ENCODE results near the gene ZFHX3.

Gene ZFHX3

GRCh38 chr16:73067671-73068540, 20.0 kb upstream of the ZFHX3 start:
- no peak for DNase-seq

- no peak for DNase-seq
These were observed 19.2 kb upstream of the ZFHX3 start for GRCh38 chr16:73066927-73067670.

GRCh38 chr16:73066331-73066926, 18.5 kb upstream of the ZFHX3 start:
- no peak for DNase-seq

- no peak for DNase-seq
These were observed 17.9 kb upstream of the ZFHX3 start for GRCh38 chr16:73065632-73066330.

- DNase-seq: no peak
These were observed 17.1 kb upstream of the ZFHX3 start for GRCh38 chr16:73064994-73065545.

GRCh38 chr16:73064212-73064993, 16.5 kb upstream of the ZFHX3 start:
- no peak for DNase-seq

GRCh38 chr16:73063854-73064211, 15.9 kb upstream of the ZFHX3 start:
- DNase-seq: no peak

GRCh38 chr16:73062743-73063733, 15.1 kb upstream of the ZFHX3 start:
- DNase-seq: no peak

GRCh38 chr16:73062001-73062616, 14.2 kb upstream of the ZFHX3 start:
- DNase-seq: no peak

GRCh38 chr16:73060892-73061490, 13.1 kb upstream of the ZFHX3 start:
- no peak for DNase-seq

GRCh38 chr16:73059779-73060615, 12.1 kb upstream of the ZFHX3 start:
- DNase-seq: no peak

- no peak for DNase-seq
These were observed 10.9 kb upstream of the ZFHX3 start for GRCh38 chr16:73058616-73059409.

GRCh38 chr16:73058221-73058615, 10.3 kb upstream of the ZFHX3 start:
- no peak for DNase-seq

- no peak for DNase-seq
These were observed 9.6 kb upstream of the ZFHX3 start for GRCh38 chr16:73057291-73058210.

GRCh38 chr16:73056921-73057290, 9.0 kb upstream of the ZFHX3 start:
- no peak for DNase-seq

- DNase-seq: no peak
These were observed 8.5 kb upstream of the ZFHX3 start for GRCh38 chr16:73056448-73056847.
